ENCODE results near the gene KRTAP8-1. TPM values are rescaled to one million over a fixed set of nuclear protein-coding genes. Genes with fewer than 3 reads are reported as not detected.

KRTAP8-1 gene, protein sequence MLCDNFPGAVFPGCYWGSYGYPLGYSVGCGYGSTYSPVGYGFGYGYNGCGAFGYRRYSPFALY
- total RNA-seq, result not detected in 2 replicates

- intact Hi-C loops (cut with micrococcal nuclease), result no loop called here
- H3K9me3 Mint-ChIP-seq, result peaks cover 8% of the 10 kb centered on the region
- H3K4me3 Mint-ChIP-seq (ENCODE audit: low read depth), result no peak within 1 kb of the TSS
Observed at GRCh38 chr21:30813174-30813573, at the start of gene KRTAP8-1. TSS of gene KRTAP8-1 (minus strand) at chr21:30813274. CDS start at chr21:30813220, 54 bp downstream.

DNA sequence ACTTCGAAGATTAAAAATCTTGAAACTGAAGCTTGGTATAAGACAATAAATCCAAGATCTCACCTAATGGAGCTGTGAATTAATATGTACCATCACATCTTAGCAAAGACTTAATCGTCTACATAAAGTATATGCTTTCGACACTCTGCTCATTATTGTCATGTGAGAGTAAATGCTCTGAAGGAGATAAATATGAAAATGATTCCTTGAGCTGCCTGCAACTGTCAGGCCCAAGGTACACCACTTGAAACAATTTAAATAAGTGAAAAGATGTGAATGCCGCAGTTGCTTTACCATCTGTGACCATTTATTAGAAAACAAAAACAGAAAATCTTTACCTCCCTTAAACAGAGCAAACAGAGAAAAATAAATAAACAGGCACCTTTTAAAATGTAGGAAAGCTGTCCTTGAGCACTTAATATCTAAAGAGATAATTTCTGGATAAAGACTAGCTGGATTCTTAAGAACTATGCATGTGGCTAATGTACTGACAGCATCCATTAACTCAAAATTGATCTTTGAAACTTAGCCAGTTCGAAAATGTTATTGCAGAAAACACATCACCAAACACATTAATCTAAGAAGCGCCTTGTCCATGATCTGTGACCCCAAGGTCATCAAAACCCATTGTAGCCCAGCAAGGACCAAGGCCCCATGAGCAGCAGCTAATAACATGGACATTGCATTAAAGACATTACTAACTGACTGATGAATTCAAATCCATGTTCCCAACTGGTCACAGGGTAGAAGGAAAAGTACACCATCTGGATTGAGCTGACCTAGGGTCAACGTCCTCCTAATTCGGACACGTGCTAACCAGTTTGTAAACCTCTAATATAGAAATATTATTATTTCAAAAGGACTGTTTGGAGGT is 34.8 kb upstream of the KRTAP8-1 start:
- H3K27ac Mint-ChIP-seq, result no peak overlapping the region
- no peaks in the 10 kb centered on the region for H3K9me3 Mint-ChIP-seq
- H3K27me3 Mint-ChIP-seq (ENCODE audit: low read depth), result peaks cover 13% of the 10 kb centered on the region
- H3K4me3 Mint-ChIP-seq (ENCODE audit: low read depth), result no peak overlapping the region
- no peak for DNase-seq (ENCODE audit: low spot score)
- intact Hi-C loops (cut with micrococcal nuclease), result no loop called here
- H3K36me3 Mint-ChIP-seq (ENCODE audit: low read depth), result no peaks in the 10 kb centered on the region
- H3K4me1 Mint-ChIP-seq (ENCODE audit: low read depth), result no peaks in the 10 kb centered on the region

More at GRCh38 chr21:30813174-30813573, at the start of gene KRTAP8-1:
- Mint-ChIP-seq H3K27me3 (ENCODE audit: low read depth) (peaks cover 20% of the 10 kb centered on the region), H3K36me3 (ENCODE audit: low read depth) (peaks cover 8% of the 10 kb centered on the region), H3K4me1 (ENCODE audit: low read depth) (peaks cover 7% of the 10 kb centered on the region), H3K27ac (no peak within 1 kb of the TSS)
- no peak for DNase-seq (ENCODE audit: low spot score)

- Mint-ChIP-seq H3K27me3 (ENCODE audit: low read depth) (peaks cover 15% of the 10 kb centered on the region), H3K4me1 (ENCODE audit: low read depth) (peaks cover 3% of the 10 kb centered on the region), H3K36me3 (ENCODE audit: low read depth) (no peaks in the 10 kb centered on the region), H3K4me3 (ENCODE audit: low read depth) (no peak overlapping the region), H3K9me3 (no peaks in the 10 kb centered on the region), H3K27ac (no peak overlapping the region)
- DNase-seq (ENCODE audit: low spot score), result no peak
- intact Hi-C loops (cut with micrococcal nuclease), result no loop called here
Observed at GRCh38 chr21:30842990-30843389, 29.9 kb upstream of the KRTAP8-1 start.

- intact Hi-C loops (cut with micrococcal nuclease), result loop anchor here (5.0 kb wide), 1 partner anchor 238 kb away; no protein-coding TSS in a partner anchor
- no peak overlapping the region for H3K4me3 Mint-ChIP-seq (ENCODE audit: low read depth)
- DNase-seq (ENCODE audit: low spot score), result peak; percentile 10
- no peaks in the 10 kb centered on the region for H3K36me3 Mint-ChIP-seq (ENCODE audit: low read depth)
- H3K27ac Mint-ChIP-seq, result no peak overlapping the region
- H3K27me3 Mint-ChIP-seq (ENCODE audit: low read depth), result peaks cover 13% of the 10 kb centered on the region
- H3K4me1 Mint-ChIP-seq (ENCODE audit: low read depth), result peaks cover 3% of the 10 kb centered on the region
- H3K9me3 Mint-ChIP-seq, result no peaks in the 10 kb centered on the region
Observed at GRCh38 chr21:30839304-30839703, 26.2 kb upstream of the KRTAP8-1 start.

GRCh38 chr21:30838536-30838935 is 25.5 kb upstream of the KRTAP8-1 start:
- DNase-seq (ENCODE audit: low spot score), result no peak
- no peaks in the 10 kb centered on the region for H3K9me3 Mint-ChIP-seq
- no peak overlapping the region for H3K27ac Mint-ChIP-seq
- peaks cover 3% of the 10 kb centered on the region for H3K4me1 Mint-ChIP-seq (ENCODE audit: low read depth)
- H3K27me3 Mint-ChIP-seq (ENCODE audit: low read depth), result peaks cover 15% of the 10 kb centered on the region
- no peaks in the 10 kb centered on the region for H3K36me3 Mint-ChIP-seq (ENCODE audit: low read depth)
- intact Hi-C loops (cut with micrococcal nuclease), result loop anchor here (5.0 kb wide), 1 partner anchor 239 kb away; no protein-coding TSS in a partner anchor
- no peak overlapping the region for H3K4me3 Mint-ChIP-seq (ENCODE audit: low read depth)

GRCh38 chr21:30831194-30831765 is 18.2 kb upstream of the KRTAP8-1 start:
- no peak for DNase-seq (ENCODE audit: low spot score)
- Mint-ChIP-seq H3K4me3 (ENCODE audit: low read depth) (no peak overlapping the region), H3K27me3 (ENCODE audit: low read depth) (peaks cover 9% of the 10 kb centered on the region), H3K27ac (no peak overlapping the region), H3K36me3 (ENCODE audit: low read depth) (peaks cover 3% of the 10 kb centered on the region), H3K4me1 (ENCODE audit: low read depth) (no peaks in the 10 kb centered on the region), H3K9me3 (peaks cover 21% of the 10 kb centered on the region)
- intact Hi-C loops (cut with micrococcal nuclease), result no loop called here

DNA sequence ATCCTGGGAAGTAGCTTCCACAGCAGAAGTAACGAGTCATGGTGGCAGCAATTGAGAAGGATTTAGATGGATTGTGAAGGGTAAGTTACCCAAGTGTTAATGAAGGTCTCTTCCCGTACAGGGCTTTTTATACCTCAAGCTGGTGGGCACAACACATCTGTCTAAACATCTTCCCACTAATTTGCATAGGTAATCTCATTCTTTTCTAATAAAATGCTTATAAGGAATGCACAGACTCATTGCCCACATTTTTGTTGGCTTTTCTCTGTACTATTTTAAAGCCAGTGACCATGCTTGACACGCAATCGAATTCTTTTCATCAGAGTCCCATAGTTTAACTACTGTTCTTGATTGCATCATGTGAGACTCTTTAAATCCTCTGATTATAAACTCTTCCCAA is 16.6 kb upstream of the KRTAP8-1 start, which contains the start of gene KRTAP7-1:
TSS of gene KRTAP7-1 (minus strand) at position 101 of the 400 bp plus-strand sequence. CDS start at position 40, 61 bp downstream.
- peaks cover 3% of the 10 kb centered on the region for H3K36me3 Mint-ChIP-seq (ENCODE audit: low read depth)
- H3K9me3 Mint-ChIP-seq, result peaks cover 21% of the 10 kb centered on the region

DNA sequence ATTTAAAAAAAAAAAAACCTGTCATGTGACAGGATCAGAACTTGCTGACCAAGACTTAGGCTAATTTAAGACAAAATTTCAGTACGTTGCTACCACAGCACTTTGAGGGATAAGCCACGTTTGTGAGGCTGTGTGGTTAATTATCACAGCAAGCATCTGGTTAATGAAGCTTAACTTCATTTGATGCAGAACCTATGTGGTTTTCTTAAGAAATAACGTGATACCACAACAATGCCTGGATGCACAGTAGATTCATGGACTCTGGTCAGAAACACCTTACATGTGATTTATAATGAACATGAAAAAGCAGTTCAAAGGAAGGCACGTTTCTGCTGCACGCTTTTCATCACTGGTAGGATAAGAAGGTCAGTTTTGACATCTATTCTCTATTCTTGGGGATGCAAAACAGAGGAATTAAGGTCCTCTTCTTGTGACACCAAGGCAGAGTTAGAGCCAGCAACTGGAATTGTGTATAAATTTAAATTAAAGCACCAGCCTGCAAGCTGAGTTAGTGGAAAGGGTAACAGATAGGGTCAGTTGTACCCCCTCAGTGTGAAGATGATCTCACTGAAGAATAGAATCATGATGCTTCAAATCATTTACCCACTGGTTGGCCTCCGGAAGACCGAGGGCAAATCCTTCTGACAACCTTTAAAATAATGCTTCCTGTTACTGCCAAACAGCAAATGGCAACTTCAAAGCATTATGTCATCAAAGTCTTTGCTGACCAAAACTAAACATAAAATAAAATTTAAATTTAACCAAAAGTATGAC is 6.0 kb upstream of the KRTAP8-1 start:
- H3K4me3 Mint-ChIP-seq (ENCODE audit: low read depth), result no peak overlapping the region
- peaks cover 25% of the 10 kb centered on the region for H3K4me1 Mint-ChIP-seq (ENCODE audit: low read depth)
- H3K9me3 Mint-ChIP-seq, result peaks cover 17% of the 10 kb centered on the region
- intact Hi-C loops (cut with micrococcal nuclease), result no loop called here
- no peak for DNase-seq (ENCODE audit: low spot score)
- H3K36me3 Mint-ChIP-seq (ENCODE audit: low read depth), result peaks cover 26% of the 10 kb centered on the region
- H3K27ac Mint-ChIP-seq, result no peak overlapping the region
- H3K27me3 Mint-ChIP-seq (ENCODE audit: low read depth), result peaks cover 6% of the 10 kb centered on the region

More for the DNA sequence above, 16.6 kb upstream of the KRTAP8-1 start, which contains the start of gene KRTAP7-1:
- Mint-ChIP-seq H3K27me3 (ENCODE audit: low read depth) (peaks cover 9% of the 10 kb centered on the region), H3K27ac (no peak within 1 kb of the TSS), H3K4me1 (ENCODE audit: low read depth) (no peaks in the 10 kb centered on the region), H3K4me3 (ENCODE audit: low read depth) (no peak within 1 kb of the TSS)
- intact Hi-C loops (cut with micrococcal nuclease), result no loop called here
- no peak for DNase-seq (ENCODE audit: low spot score)

DNA sequence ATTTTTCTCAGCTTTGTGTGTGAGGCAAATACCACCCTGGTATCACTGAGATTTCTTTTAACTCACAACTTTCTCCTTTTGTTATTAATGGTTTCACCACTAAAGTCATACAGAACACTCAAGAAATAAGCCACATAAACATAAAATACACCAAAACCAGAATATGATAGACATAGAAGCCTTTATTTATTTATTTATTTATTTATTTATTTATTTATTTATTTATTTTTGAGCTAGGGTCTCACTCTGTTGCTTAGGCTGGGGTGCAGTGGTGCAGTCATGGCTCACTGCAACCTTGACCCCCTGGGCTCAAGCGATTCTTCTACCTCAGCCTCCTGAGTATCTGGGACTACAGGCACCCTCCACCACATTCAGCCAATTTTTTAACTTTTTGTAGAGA is 12.5 kb downstream of the KRTAP8-1 start:
- no peak for DNase-seq (ENCODE audit: low spot score)
- Mint-ChIP-seq H3K4me3 (ENCODE audit: low read depth) (no peak overlapping the region), H3K36me3 (ENCODE audit: low read depth) (no peaks in the 10 kb centered on the region), H3K27me3 (ENCODE audit: low read depth) (peaks cover 17% of the 10 kb centered on the region), H3K4me1 (ENCODE audit: low read depth) (no peaks in the 10 kb centered on the region), H3K27ac (no peak overlapping the region), H3K9me3 (peaks cover 8% of the 10 kb centered on the region)
- intact Hi-C loops (cut with micrococcal nuclease), result no loop called here

- no peak overlapping the region for H3K27ac Mint-ChIP-seq
- H3K4me1 Mint-ChIP-seq (ENCODE audit: low read depth), result no peaks in the 10 kb centered on the region
- intact Hi-C loops (cut with micrococcal nuclease), result no loop called here
- peaks cover 19% of the 10 kb centered on the region for H3K27me3 Mint-ChIP-seq (ENCODE audit: low read depth)
- H3K4me3 Mint-ChIP-seq (ENCODE audit: low read depth), result no peak overlapping the region
- no peak for DNase-seq (ENCODE audit: low spot score)
- H3K9me3 Mint-ChIP-seq, result no peaks in the 10 kb centered on the region
- H3K36me3 Mint-ChIP-seq (ENCODE audit: low read depth), result no peaks in the 10 kb centered on the region
Observed at GRCh38 chr21:30793581-30794314, 19.3 kb downstream of the KRTAP8-1 start.

DNA sequence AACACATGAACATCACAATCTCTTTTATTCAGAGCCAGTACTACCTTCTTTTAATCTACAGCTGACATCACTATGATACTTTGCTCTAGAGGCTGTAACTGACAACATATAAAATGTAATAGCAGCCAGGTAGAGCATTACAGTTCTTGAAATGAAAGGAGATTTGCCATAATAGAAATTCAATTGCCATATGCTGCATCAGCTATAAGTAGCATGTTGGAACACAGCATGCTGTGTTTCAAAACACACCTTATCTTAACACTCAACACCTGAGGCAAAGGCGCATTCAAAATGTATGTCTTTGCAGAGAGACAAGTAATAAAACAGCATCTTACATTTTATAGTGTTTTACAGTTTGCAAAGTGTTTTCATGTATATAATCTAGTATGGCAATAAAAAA is 33.8 kb downstream of the KRTAP8-1 start:
- intact Hi-C loops (cut with micrococcal nuclease), result no loop called here
- DNase-seq (ENCODE audit: low spot score), result no peak
- Mint-ChIP-seq H3K4me3 (ENCODE audit: low read depth) (no peak overlapping the region), H3K9me3 (no peaks in the 10 kb centered on the region), H3K27me3 (ENCODE audit: low read depth) (peaks cover 9% of the 10 kb centered on the region), H3K36me3 (ENCODE audit: low read depth) (no peaks in the 10 kb centered on the region), H3K4me1 (ENCODE audit: low read depth) (no peaks in the 10 kb centered on the region), H3K27ac (no peak overlapping the region)

Data from activated T-helper 2 cell treated with anti-CD3 and anti-CD28 coated beads, Interferon-gamma antibody, Interleukin-2, Interleukin-4, amounts not matched to agents 10 μg/mL and 5 μg/mL and 100 μg/mL, durations not matched to agents 14 hours and 24 hours and 36 hours (primary cell).